GM19372 (cell line): Measurements from ENCODE around the gene JARID2.

Source experiments
- ATAC-seq: cut with Tn5 transposase; IDR thresholded peaks from one replicate; pipeline ENCODE4 v1.9.1; 2021; ENCODE audit warnings: mild to moderate bottlenecking, low read depth, moderate library complexity; ENCODE audit not compliant: unreplicated experiment

Gene JARID2

GRCh38 chr6:15389084-15389764, 143.4 kb downstream of the JARID2 start:
- no peak for ATAC-seq

GRCh38 chr6:15389765-15390723, 144.2 kb downstream of the JARID2 start:
- no peak for ATAC-seq

- no peak for ATAC-seq
These were observed 145.6 kb downstream of the JARID2 start for GRCh38 chr6:15391500-15391899.

GRCh38 chr6:15392182-15392581, 146.3 kb downstream of the JARID2 start:
- ATAC-seq = no peak

- no peak for ATAC-seq
These were observed 147.7 kb downstream of the JARID2 start for GRCh38 chr6:15393605-15394004.

- ATAC-seq = no peak
These were observed 149.2 kb downstream of the JARID2 start for GRCh38 chr6:15395087-15395486.

GRCh38 chr6:15396808-15397207, 150.9 kb downstream of the JARID2 start:
- no peak for ATAC-seq

- ATAC-seq = peak; percentile 71
These were observed 152.9 kb downstream of the JARID2 start for GRCh38 chr6:15398633-15399275.

GRCh38 chr6:15399641-15400470, 154.0 kb downstream of the JARID2 start:
- ATAC-seq = no peak

GRCh38 chr6:15400572-15401004, 154.7 kb downstream of the JARID2 start:
- no peak for ATAC-seq

- ATAC-seq = no peak
These were observed 155.3 kb downstream of the JARID2 start for GRCh38 chr6:15401120-15401519.

GRCh38 chr6:15401769-15402250, 155.9 kb downstream of the JARID2 start:
- no peak for ATAC-seq

GRCh38 chr6:15402406-15403045, 156.7 kb downstream of the JARID2 start:
- ATAC-seq = no peak

GRCh38 chr6:15403094-15403755, 157.4 kb downstream of the JARID2 start:
- no peak for ATAC-seq

- ATAC-seq = no peak
These were observed 158.8 kb downstream of the JARID2 start for GRCh38 chr6:15404685-15404980.

GRCh38 chr6:15405129-15406068, 159.5 kb downstream of the JARID2 start:
- ATAC-seq = no peak

GRCh38 chr6:15406452-15406851, 160.6 kb downstream of the JARID2 start:
- ATAC-seq = no peak

GRCh38 chr6:15408008-15408407, 162.1 kb downstream of the JARID2 start:
- no peak for ATAC-seq
